ENCODE measurements around the gene TEX22.

- TF ChIP-seq CTCF (IDR thresholded peaks at IDR 0.05) (no peak), POLR2A (IDR thresholded peaks at IDR 0.05) (no peak)
Measured at GRCh38 chr14:105408592-105408991, 10.3 kb downstream of the TEX22 start.

Data from Peyer's patch (tissue), 4 donors.